K562 (cell line): ENCODE results near the gene TOR3A. TPM values are rescaled to one million over a fixed set of nuclear protein-coding genes. Genes with fewer than 3 reads are reported as not detected.
A peak's percentile ranks its signal among the peaks of the same experiment; 100 is the strongest.

ENCODE experiments used
- GABPA ChIP-seq: fragments of 200-800 bp; sonication (Bioruptor generic); conservative IDR thresholded peaks from 2 replicates; pipeline ENCODE4 v1.6.1; 2016; ENCODE audit warnings: low read depth, missing genetic modification characterization, missing compliant biosample characterization
- NKRF ChIP-seq: fragments of 450-650 bp; IDR thresholded peaks from 2 replicates; pipeline ENCODE4 v1.6.1; 2016; ENCODE audit warnings: borderline replicate concordance
- PATZ1 ChIP-seq: fragments of 250-450 bp; sonication (Bioruptor Pico); IDR thresholded peaks from 2 replicates; pipeline ENCODE4 v1.5.0; 2020; ENCODE audit warnings: mild to moderate bottlenecking, borderline replicate concordance
- SMARCA4 ChIP-seq: fragments of 450-650 bp; IDR thresholded peaks from 2 replicates; pipeline ENCODE4 v1.6.1; 2016
- SNIP1 ChIP-seq: fragments of 450-650 bp; IDR thresholded peaks from 2 replicates; pipeline ENCODE4 v1.7.1; 2017; ENCODE audit warnings: low read depth, mild to moderate bottlenecking
- STAT6 ChIP-seq: sonication (generic); formaldehyde crosslinking; IDR thresholded peaks from 2 replicates; pipeline ENCODE4 v1.8.1; 2023; ENCODE audit warnings: mild to moderate bottlenecking, missing genetic modification reagents
- TAF15 ChIP-seq: fragments of 200-400 bp; formaldehyde crosslinking; IDR thresholded peaks from 2 replicates; pipeline ENCODE4 v1.6.1; 2017; ENCODE audit warnings: mild to moderate bottlenecking, low read depth, low read length, moderate library complexity
- TBL1XR1 ChIP-seq, 2 experiments: IDR thresholded peaks; 2 replicates each; pipeline ENCODE4 v1.6.1; 2012; ENCODE audit warnings: improper control_type of control experiment in 2 of 2, low read length in 2 of 2, mild to moderate bottlenecking in 1 of 2
- TFAP4 ChIP-seq: sonication (generic); formaldehyde crosslinking; IDR thresholded peaks from 2 replicates; pipeline ENCODE4 v1.8.0; 2022; ENCODE audit warnings: missing genetic modification reagents, mild to moderate bottlenecking, moderate library complexity, borderline replicate concordance
- ZC3H11A ChIP-seq: IDR thresholded peaks from 2 replicates; pipeline ENCODE4 v1.6.1; 2012; ENCODE audit warnings: low read depth, low read length, improper control_type of control experiment
- ZC3H8 ChIP-seq: fragments of 450-650 bp; IDR thresholded peaks from 2 replicates; pipeline ENCODE4 v1.6.1; 2017
- ZNF12 ChIP-seq: sonication (generic); formaldehyde crosslinking; IDR thresholded peaks from 2 replicates; pipeline ENCODE4 v1.4.0; 2020; ENCODE audit warnings: mild to moderate bottlenecking, missing genetic modification reagents
- ZNF140 ChIP-seq: fragments of 250-450 bp; sonication (Bioruptor Pico); IDR thresholded peaks from 2 replicates; pipeline ENCODE4 v1.8.0; 2021; ENCODE audit warnings: moderate library complexity, mild to moderate bottlenecking, inconsistent platforms
- ZNF41 ChIP-seq: fragments of 250-450 bp; sonication (Bioruptor Pico); conservative IDR thresholded peaks from 2 replicates; pipeline ENCODE4 v1.4.0; 2020; ENCODE audit warnings: mild to moderate bottlenecking
- ZNF444 ChIP-seq: fragments of 250-450 bp; sonication (Bioruptor Pico); IDR thresholded peaks from 2 replicates; pipeline ENCODE4 v1.4.0; 2020; ENCODE audit warnings: mild to moderate bottlenecking, moderate library complexity
- polyA plus RNA-seq, 8 experiments: library from polyadenylated mRNA; depleted of rRNA in 4 of 8; stranded (reverse) in 5 of 8; unstranded in 3 of 8; fragments of >200 nt; fragmentation: Nextera tagmentation in 2 of 8; fragmentation: Illumina TruSeq in 1 of 8; extraction: Ambion mirVana in 2 of 8; extraction: Trizol in 1 of 8; gene quantifications; 2 replicates each; pipeline versions ENCODE4 v1.2.1 to v1.2.3, GENCODE V29; 2011 to 2014; ENCODE audit warnings: inconsistent platforms in 1 of 8, missing spikeins in 1 of 8
- total RNA-seq, 7 experiments: library from RNA; depleted of rRNA in 6 of 7; stranded (reverse); fragments of >200 nt in 6 of 7; fragmentation: Illumina TruSeq in 2 of 7; extraction: Trizol in 2 of 7; gene quantifications; 2 replicates each; pipeline versions ENCODE4 v1.2.1 to v1.2.3, GENCODE V29; 2011 to 2021; ENCODE audit warnings: low replicate concordance in 1 of 7

The TOR3A gene
- total and polyA plus RNA-seq, 9 of the 15 experiments (the other 6 are each of a cell fraction or from before 2014, with no cell fraction given), result 7.9 to 94.5 (median 39.7) TPM

GRCh38 chr1:179081687-179082332 lies at the start of gene TOR3A (continued):
- no peak for TF ChIP-seq TBL1XR1 (IDR thresholded peaks at IDR 0.05; ENCODE audit: low read length in 2 of 2)
- TF ChIP-seq ZNF41, result no peak
- no peak for TF ChIP-seq SNIP1
- TF ChIP-seq ZNF444 (CRISPR knock-in tag), result no peak
- peak; percentile 34 for TF ChIP-seq ZNF12 (CRISPR knock-in tag)
- TF ChIP-seq PATZ1 (CRISPR knock-in tag), result no peak
- no peak for TF ChIP-seq ZNF140 (CRISPR knock-in tag)
- no peak for TF ChIP-seq TAF15
- TF ChIP-seq STAT6 (CRISPR knock-in tag), result 0 out of 2 replicates have a peak, but pooled peaks have one; percentile 45
- 0 out of 2 replicates have a peak, but pooled peaks have one; percentile 38 for TF ChIP-seq SMARCA4
- TF ChIP-seq GABPA (tag), result peak; percentile 67
- TF ChIP-seq NKRF, result peak; percentile 48; the same call in 1 of the 2 replicates
- TF ChIP-seq ZC3H11A, result no peak
- no peak for TF ChIP-seq ZC3H8
- TF ChIP-seq TFAP4 (CRISPR knock-in tag), result peak; percentile 82
